CD4-positive, CD25-positive, alpha-beta regulatory T cell (primary cell): ENCODE results near the gene MCAM. TPM values are rescaled to one million over a fixed set of nuclear protein-coding genes. Genes with fewer than 3 reads are reported as not detected.

ENCODE experiments used
- ATAC-seq, 2 donors: fragments of 150-1000 bp; cut with Tn5 transposase; one replicate each; pipeline ENCODE4 v1.10.0; 2021; ENCODE audit warnings: low read depth in 2 of 2, moderate number of reproducible peaks in 2 of 2, moderate library complexity in 1 of 2
- DNase-seq, 3 donors: peaks; one replicate each; pipeline versions ENCODE4 v3.0.0 to v3.0.0-alpha.2; 2012 to 2022; ENCODE audit warnings: mixed read lengths in 1 of 3
- H3K27ac ChIP-seq: one replicate; pipeline ENCODE4 v1.7.0; 2013; ENCODE audit warnings: mild to moderate bottlenecking, low read length; ENCODE audit not compliant: insufficient read depth, poor library complexity, severe bottlenecking
- H3K27me3 ChIP-seq: one replicate; pipeline ENCODE4 v1.7.0; 2013; ENCODE audit warnings: low read length; ENCODE audit not compliant: control insufficient read depth, insufficient read depth
- H3K36me3 ChIP-seq: one replicate; pipeline ENCODE4 v1.7.0; 2013; ENCODE audit warnings: mild to moderate bottlenecking, low read length, moderate library complexity; ENCODE audit not compliant: control insufficient read depth, insufficient read depth
- H3K4me1 ChIP-seq: 2 replicates; pipeline ENCODE4 v1.7.0; 2013; ENCODE audit warnings: mild to moderate bottlenecking, low read length; ENCODE audit not compliant: insufficient read depth, control insufficient read depth, poor library complexity, severe bottlenecking
- H3K4me3 ChIP-seq: one replicate; pipeline ENCODE4 v1.7.0; 2013; ENCODE audit warnings: low read depth, mild to moderate bottlenecking, low read length, moderate library complexity
- H3K9me3 ChIP-seq, 2 experiments: 1 replicate in 1 of 2; 2 replicates in 1 of 2; pipeline ENCODE4 v1.7.0; 2013; ENCODE audit warnings: low read length in 2 of 2, mild to moderate bottlenecking in 1 of 2, moderate library complexity in 1 of 2; ENCODE audit not compliant: control insufficient read depth in 2 of 2
- H3K27ac Mint-ChIP-seq, 3 donors: one replicate each; pipeline ENCODE4 v1.8.0; 2020 to 2022; ENCODE audit warnings: mild to moderate bottlenecking in 3 of 3, mixed read lengths in 3 of 3, moderate library complexity in 2 of 3
- H3K27me3 Mint-ChIP-seq: one replicate; pipeline ENCODE4 v1.8.0; 2022; ENCODE audit warnings: mild to moderate bottlenecking, mixed read lengths
- H3K36me3 Mint-ChIP-seq: one replicate; pipeline ENCODE4 v1.8.0; 2020; ENCODE audit warnings: mixed read lengths
- H3K4me1 Mint-ChIP-seq, 4 donors: one replicate each; pipeline ENCODE4 v1.8.0; 2020 to 2022; ENCODE audit warnings: mixed read lengths in 4 of 4, mild to moderate bottlenecking in 1 of 4
- H3K4me3 Mint-ChIP-seq, 4 donors: one replicate each; pipeline ENCODE4 v1.8.0; 2020 to 2022; ENCODE audit warnings: mild to moderate bottlenecking in 4 of 4, mixed read lengths in 4 of 4, moderate library complexity in 3 of 4
- H3K9me3 Mint-ChIP-seq, 7 donors: one replicate each; pipeline ENCODE4 v1.8.0; 2020 to 2022; ENCODE audit warnings: mixed read lengths in 7 of 7, mild to moderate bottlenecking in 3 of 7, moderate library complexity in 2 of 7
- polyA plus RNA-seq, 4 donors: library from polyadenylated mRNA; unstranded; fragments of 300-500 nt; fragmentation: Illumina TruSeq; gene quantifications; one replicate each; pipeline ENCODE4 v1.2.3, GENCODE V29; 2021
- total RNA-seq: library from RNA; stranded (reverse); gene quantifications from one replicate; pipeline ENCODE4 v1.2.3, GENCODE V29; 2022

The MCAM gene
- total and polyA plus RNA-seq, 5 donors from 2014 or later: 0.37 to 10.1 (median 1.6) TPM

GRCh38 chr11:119342362-119343130 is 25.6 kb upstream of the MCAM start:
- H3K4me1 Mint-ChIP-seq: peaks cover 5 to 24% (median 14%) of the 10 kb centered on the region in 4 donors
- DNase-seq (no peak), ATAC-seq (no peak)
- no peak overlapping the region for H3K4me3 ChIP-seq
- peaks cover 0 to 7% (median 0%) of the 10 kb centered on the region in 7 donors for H3K9me3 Mint-ChIP-seq
- H3K27ac Mint-ChIP-seq: no peak overlapping the region
- peak overlapping the region in 1 of 4 donors; percentile 45 for H3K4me3 Mint-ChIP-seq
- H3K4me1 ChIP-seq: peaks cover 25% of the 10 kb centered on the region
- H3K27me3 Mint-ChIP-seq: peaks cover 60% of the 10 kb centered on the region
- no peaks in the 10 kb centered on the region for H3K36me3 ChIP-seq
- H3K27ac ChIP-seq: no peak overlapping the region
- H3K36me3 Mint-ChIP-seq: peaks cover 3% of the 10 kb centered on the region
- no peaks in the 10 kb centered on the region for H3K9me3 ChIP-seq
- H3K27me3 ChIP-seq: peaks cover 4% of the 10 kb centered on the region

DNA sequence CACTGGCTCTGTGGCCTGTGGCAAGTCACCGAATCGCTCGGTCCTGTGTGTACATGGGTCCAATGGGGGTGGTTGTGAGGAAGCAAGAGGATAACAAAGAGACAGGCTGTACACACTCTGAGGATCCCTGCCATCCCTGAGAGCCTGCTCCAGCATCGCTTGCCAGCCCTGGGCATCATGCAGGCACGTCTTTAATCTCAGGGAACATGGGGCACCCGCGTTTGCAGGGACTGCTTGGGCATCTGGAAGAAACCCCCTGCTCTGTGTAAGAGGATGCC is 25.0 kb upstream of the MCAM start:
- no peak overlapping the region for H3K27ac ChIP-seq
- H3K27me3 Mint-ChIP-seq: peaks cover 59% of the 10 kb centered on the region
- H3K9me3 ChIP-seq: no peaks in the 10 kb centered on the region
- peaks cover 5 to 28% (median 14%) of the 10 kb centered on the region in 4 donors for H3K4me1 Mint-ChIP-seq
- no peak for ATAC-seq
- H3K27ac Mint-ChIP-seq: no peak overlapping the region
- no peak for DNase-seq
- no peaks in the 10 kb centered on the region for H3K36me3 ChIP-seq
- no peak overlapping the region for H3K4me3 Mint-ChIP-seq
- H3K27me3 ChIP-seq: peaks cover 4% of the 10 kb centered on the region
- H3K4me1 ChIP-seq: peaks cover 25% of the 10 kb centered on the region
- H3K36me3 Mint-ChIP-seq: peaks cover 7% of the 10 kb centered on the region
- peaks cover 0 to 7% (median 0%) of the 10 kb centered on the region in 7 donors for H3K9me3 Mint-ChIP-seq
- H3K4me3 ChIP-seq: no peak overlapping the region

GRCh38 chr11:119341222-119342022 is 24.5 kb upstream of the MCAM start:
- peaks cover 5 to 34% (median 17%) of the 10 kb centered on the region in 4 donors for H3K4me1 Mint-ChIP-seq
- Histone ChIP-seq H3K4me1 (peaks cover 25% of the 10 kb centered on the region), H3K36me3 (no peaks in the 10 kb centered on the region), H3K27ac (no peak overlapping the region), H3K4me3 (no peak overlapping the region), H3K9me3 (no peaks in the 10 kb centered on the region), H3K27me3 (peaks cover 4% of the 10 kb centered on the region)
- H3K27ac Mint-ChIP-seq: no peak overlapping the region
- no peak for DNase-seq
- peaks cover 55% of the 10 kb centered on the region for H3K27me3 Mint-ChIP-seq
- H3K36me3 Mint-ChIP-seq: peaks cover 9% of the 10 kb centered on the region
- peak overlapping the region; percentile 15 to 52 (median 20) for H3K4me3 Mint-ChIP-seq
- peaks cover 0 to 5% (median 0%) of the 10 kb centered on the region in 7 donors for H3K9me3 Mint-ChIP-seq
- no peak for ATAC-seq

DNA sequence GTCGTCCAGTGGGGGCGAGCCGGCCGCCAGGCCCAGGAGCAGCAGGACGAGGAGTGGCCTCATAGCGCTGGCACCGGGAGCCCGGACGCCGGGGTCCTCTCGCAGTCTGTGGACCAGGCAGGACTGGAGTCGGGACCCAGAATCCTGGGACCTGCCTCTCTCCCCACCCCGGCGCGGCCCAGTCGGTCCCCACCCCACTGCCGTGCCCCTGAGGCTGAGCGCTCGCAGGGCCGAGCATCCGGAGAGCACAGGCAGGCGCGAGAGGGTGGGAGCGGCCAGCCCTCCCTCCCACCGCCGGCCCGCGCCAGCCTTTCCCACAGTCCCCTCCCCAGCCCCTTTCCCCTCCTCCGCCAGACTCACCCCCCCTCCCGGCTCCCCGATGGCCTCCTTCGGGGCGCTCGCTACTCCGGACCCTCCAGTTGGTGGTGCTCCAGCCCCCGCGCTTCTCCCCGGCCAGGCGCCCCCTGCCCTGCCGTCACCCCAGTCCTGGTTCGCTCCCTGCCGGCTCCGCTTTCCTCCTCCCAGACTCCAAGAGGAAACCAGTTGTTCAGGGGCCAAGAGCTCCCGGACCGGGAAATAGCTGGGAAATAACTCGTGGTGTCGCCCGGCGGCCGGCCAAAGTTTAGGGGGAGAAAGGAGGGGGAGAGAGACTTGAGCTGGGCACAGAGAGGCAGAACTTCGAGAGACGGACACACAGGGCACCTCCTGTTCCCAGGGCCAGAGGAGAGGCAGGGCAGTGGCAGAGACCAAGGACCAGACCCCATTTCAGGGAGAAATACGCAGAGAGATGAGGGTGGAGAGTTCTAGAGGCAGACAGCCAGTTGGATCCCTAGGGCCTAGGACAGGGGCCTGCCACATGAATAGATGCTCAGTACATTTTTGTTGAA is 23.6 kb upstream of the MCAM start, which contains the start of gene C1QTNF5:
Gene C1QTNF5 (minus strand): TSS at position 549 of the 887 bp plus-strand sequence. CDS start 486 bp downstream, at position 63.
- peaks cover 4% of the 10 kb centered on the region for H3K27me3 ChIP-seq
- H3K27ac ChIP-seq: no peak within 1 kb of the TSS
- no peak within 1 kb of the TSS for H3K4me3 ChIP-seq
- no peak for DNase-seq
- peaks cover 52% of the 10 kb centered on the region for H3K27me3 Mint-ChIP-seq
- peak within 1 kb of the TSS; percentile 15 to 52 (median 20) for H3K4me3 Mint-ChIP-seq
- H3K4me1 Mint-ChIP-seq: peaks cover 5 to 40% (median 22%) of the 10 kb centered on the region in 4 donors
- peaks cover 11% of the 10 kb centered on the region for H3K36me3 Mint-ChIP-seq
- peaks cover 0 to 5% (median 0%) of the 10 kb centered on the region in 7 donors for H3K9me3 Mint-ChIP-seq
- no peaks in the 10 kb centered on the region for H3K9me3 ChIP-seq
- H3K36me3 ChIP-seq: no peaks in the 10 kb centered on the region
- no peak for ATAC-seq
- H3K4me1 ChIP-seq: peaks cover 25% of the 10 kb centered on the region
- H3K27ac Mint-ChIP-seq: no peak within 1 kb of the TSS

GRCh38 chr11:119339589-119340334 is 22.8 kb upstream of the MCAM start:
- Histone ChIP-seq H3K27me3 (peaks cover 4% of the 10 kb centered on the region), H3K4me1 (peaks cover 32% of the 10 kb centered on the region), H3K36me3 (no peaks in the 10 kb centered on the region), H3K4me3 (no peak overlapping the region), H3K27ac (no peak overlapping the region), H3K9me3 (no peaks in the 10 kb centered on the region)
- H3K27ac Mint-ChIP-seq: no peak overlapping the region
- peak overlapping the region in 2 of 4 donors; percentile 65 to 66 for H3K4me3 Mint-ChIP-seq
- peaks cover 0 to 5% (median 0%) of the 10 kb centered on the region in 7 donors for H3K9me3 Mint-ChIP-seq
- peaks cover 46% of the 10 kb centered on the region for H3K27me3 Mint-ChIP-seq
- peaks cover 5 to 49% (median 26%) of the 10 kb centered on the region in 4 donors for H3K4me1 Mint-ChIP-seq
- DNase-seq (no peak), ATAC-seq (no peak)
- peaks cover 11% of the 10 kb centered on the region for H3K36me3 Mint-ChIP-seq

GRCh38 chr11:119338965-119339588 is 22.1 kb upstream of the MCAM start:
- H3K9me3 ChIP-seq: no peaks in the 10 kb centered on the region
- peaks cover 4% of the 10 kb centered on the region for H3K27me3 ChIP-seq
- Mint-ChIP-seq H3K36me3 (peaks cover 11% of the 10 kb centered on the region), H3K9me3 (peaks cover 0 to 5% (median 0%) of the 10 kb centered on the region in 7 donors), H3K4me1 (peaks cover 8 to 53% (median 29%) of the 10 kb centered on the region in 4 donors), H3K27me3 (peaks cover 47% of the 10 kb centered on the region), H3K4me3 (peak overlapping the region in 3 of 4 donors; percentile 54 to 66 (median 65)), H3K27ac (no peak overlapping the region)
- peaks cover 35% of the 10 kb centered on the region for H3K4me1 ChIP-seq
- no peaks in the 10 kb centered on the region for H3K36me3 ChIP-seq
- no peak overlapping the region for H3K27ac ChIP-seq
- H3K4me3 ChIP-seq: no peak overlapping the region
- DNase-seq: no peak
- no peak for ATAC-seq
